B cell (primary cell): ENCODE measurements around the gene PUS7. TPM values are rescaled to one million over a fixed set of nuclear protein-coding genes. Genes with fewer than 3 reads are reported as not detected.

ENCODE experiments used
- ATAC-seq: fragments of 200-7000 bp; cut with Tn5 transposase; one replicate; pipeline ENCODE4 v1.10.0; 2021; ENCODE audit warnings: low read depth, mild to moderate bottlenecking, moderate number of reproducible peaks, moderate library complexity
- CTCF ChIA-PET: fragments of 350-600 bp; sonication (Branson Sonifier 250); formaldehyde crosslinking; loops from one replicate; lab custom pipeline; 2021; ENCODE audit warnings: antibody characterized with exemption, inconsistent platforms; lab: Charles Lee
- POLR2A ChIA-PET: fragments of 350-600 bp; sonication (Branson Sonifier 250); formaldehyde crosslinking; loops from one replicate; lab custom pipeline; 2021; ENCODE audit warnings: antibody characterized with exemption; lab: Charles Lee
- DNase-seq: peaks from one replicate; pipeline ENCODE4 v3.0.0; 2013
- H2AFZ ChIP-seq: 2 replicates; pipeline ENCODE4 v1.6.1; 2012; ENCODE audit warnings: mild to moderate bottlenecking, low read depth, low read length; ENCODE audit not compliant: insufficient read depth, poor library complexity, severe bottlenecking
- H3K27ac ChIP-seq, 2 donors: 1 replicate in 1 of 2; 2 replicates in 1 of 2; pipeline ENCODE4 v1.5.1; 2012 to 2013; ENCODE audit warnings: low read length in 2 of 2, mild to moderate bottlenecking in 2 of 2, moderate library complexity in 1 of 2
- H3K27me3 ChIP-seq, 4 experiments: fragments of 200-600 bp in 1 of 4; sonication (generic) in 1 of 4; replicated peaks in 1 of 4; 1 replicate in 2 of 4; 2 replicates in 2 of 4; pipeline versions ENCODE4 v1.6.1 to v1.7.0; 2013 to 2016; ENCODE audit warnings: low read length in 3 of 4, mild to moderate bottlenecking in 2 of 4, mixed read lengths in 1 of 4, moderate library complexity in 1 of 4; ENCODE audit not compliant: insufficient read depth in 4 of 4, control insufficient read depth in 3 of 4; ENCODE audit errors: control extremely low read depth in 1 of 4
- H3K36me3 ChIP-seq, 2 experiments: replicated peaks in 1 of 2; 1 replicate in 1 of 2; 2 replicates in 1 of 2; pipeline versions ENCODE4 v1.6.1 to v1.7.1; 2013; ENCODE audit warnings: low read length in 1 of 2; ENCODE audit not compliant: insufficient read depth in 2 of 2, control insufficient read depth in 1 of 2; ENCODE audit errors: control extremely low read depth in 1 of 2, extremely low read depth in 1 of 2
- H3K4me1 ChIP-seq, 2 donors: fragments of 200-600 bp in 1 of 2; sonication (generic) in 1 of 2; 1 replicate in 1 of 2; 2 replicates in 1 of 2; pipeline versions ENCODE4 v1.5.1 to v1.6.1; 2013 to 2017; ENCODE audit warnings: low read length in 2 of 2; ENCODE audit not compliant: control insufficient read depth in 2 of 2, insufficient read depth in 2 of 2
- H3K4me2 ChIP-seq: replicated peaks from 2 replicates; pipeline ENCODE3; 2012; ENCODE audit warnings: mild to moderate bottlenecking, low read depth, low read length; ENCODE audit not compliant: poor library complexity, severe bottlenecking
- H3K4me3 ChIP-seq, 5 experiments: fragments of 200-600 bp in 1 of 5; sonication (generic) in 1 of 5; 1 replicate in 3 of 5; 2 replicates in 2 of 5; pipeline versions ENCODE4 v1.5.1 to v1.7.0; 2011 to 2016; ENCODE audit warnings: low read length in 4 of 5, mild to moderate bottlenecking in 4 of 5, low read depth in 2 of 5, control low read depth in 1 of 5, moderate library complexity in 1 of 5; ENCODE audit not compliant: insufficient read depth in 1 of 5; ENCODE audit errors: control extremely low read depth in 1 of 5, extremely low read depth in 1 of 5
- H3K79me2 ChIP-seq: fragments of 200-600 bp; sonication (generic); one replicate; pipeline ENCODE4 v1.6.0; 2016; ENCODE audit warnings: low read length; ENCODE audit not compliant: control insufficient read depth, insufficient read depth
- H3K9ac ChIP-seq: fragments of 200-600 bp; sonication (generic); 2 replicates; pipeline ENCODE4 v1.6.1; 2017; ENCODE audit warnings: mild to moderate bottlenecking, low read length, moderate library complexity
- H3K9me3 ChIP-seq, 3 donors: one replicate each; pipeline versions ENCODE4 v1.6.1 to v1.7.1; 2013; ENCODE audit warnings: low read length in 2 of 3; ENCODE audit not compliant: control insufficient read depth in 2 of 3, insufficient read depth in 1 of 3; ENCODE audit errors: control extremely low read depth in 1 of 3
- H4K20me1 ChIP-seq: 2 replicates; pipeline ENCODE4 v1.6.0; 2012; ENCODE audit warnings: mild to moderate bottlenecking, low read length; ENCODE audit not compliant: insufficient read depth, control insufficient read depth, poor library complexity, severe bottlenecking
- H3K27ac Mint-ChIP-seq: one replicate; pipeline ENCODE4 v1.8.0; 2021; ENCODE audit warnings: mixed read lengths
- H3K27me3 Mint-ChIP-seq: one replicate; pipeline ENCODE4 v1.8.0; 2021; ENCODE audit warnings: mixed read lengths
- H3K4me1 Mint-ChIP-seq: one replicate; pipeline ENCODE4 v1.8.0; 2021; ENCODE audit warnings: mixed read lengths
- H3K4me3 Mint-ChIP-seq: one replicate; pipeline ENCODE4 v1.8.0; 2021; ENCODE audit warnings: mixed read lengths
- H3K9me3 Mint-ChIP-seq: one replicate; pipeline ENCODE4 v1.8.0; 2022; ENCODE audit warnings: mixed read lengths; ENCODE audit not compliant: insufficient read depth
- EZH2 ChIP-seq: IDR thresholded peaks from 2 replicates; pipeline ENCODE4 v1.6.1; 2012; ENCODE audit warnings: borderline replicate concordance, low read depth, mild to moderate bottlenecking, moderate library complexity, low read length; ENCODE audit not compliant: insufficient read depth, poor library complexity, severe bottlenecking
- WGBS: methylation state at CpG from one replicate; pipeline ENCODE4 v1.1.5; 2013; ENCODE audit warnings: missing lambda C conversion rate; ENCODE audit not compliant: insufficient coverage; 5-methylcytosine and 5-hydroxymethylcytosine counted together
- intact Hi-C: fragments of 100-400 bp; cut with micrococcal nuclease; formaldehyde crosslinking; loops from one replicate; pipeline ENCODE4 v1.10.0; 2022
- polyA plus RNA-seq: library from polyadenylated mRNA; depleted of rRNA; stranded (reverse); fragments of >200 nt; gene quantifications from 2 replicates; pipeline ENCODE4 v1.2.3, GENCODE V29; 2012
- total RNA-seq, 2 donors: library from RNA; stranded (reverse); fragments of 120-200 nt in 1 of 2; gene quantifications; 1 replicate in 1 of 2; 2 replicates in 1 of 2; pipeline versions ENCODE4 v1.2.3 to v1.2.4, GENCODE V29; 2013 to 2022
- TF ChIP-seq, protein P1 (sequence below): fragments of 200-600 bp; IDR thresholded peaks from one replicate; pipeline ENCODE4 v1.8.0; 2022; ENCODE audit warnings: antibody characterized with exemption, mild to moderate bottlenecking

PUS7 gene
- total and polyA plus RNA-seq, 2 donors (not counting 1 experiment from before 2014, with no cell fraction given), result 2.0 to 7.7 TPM

DNA sequence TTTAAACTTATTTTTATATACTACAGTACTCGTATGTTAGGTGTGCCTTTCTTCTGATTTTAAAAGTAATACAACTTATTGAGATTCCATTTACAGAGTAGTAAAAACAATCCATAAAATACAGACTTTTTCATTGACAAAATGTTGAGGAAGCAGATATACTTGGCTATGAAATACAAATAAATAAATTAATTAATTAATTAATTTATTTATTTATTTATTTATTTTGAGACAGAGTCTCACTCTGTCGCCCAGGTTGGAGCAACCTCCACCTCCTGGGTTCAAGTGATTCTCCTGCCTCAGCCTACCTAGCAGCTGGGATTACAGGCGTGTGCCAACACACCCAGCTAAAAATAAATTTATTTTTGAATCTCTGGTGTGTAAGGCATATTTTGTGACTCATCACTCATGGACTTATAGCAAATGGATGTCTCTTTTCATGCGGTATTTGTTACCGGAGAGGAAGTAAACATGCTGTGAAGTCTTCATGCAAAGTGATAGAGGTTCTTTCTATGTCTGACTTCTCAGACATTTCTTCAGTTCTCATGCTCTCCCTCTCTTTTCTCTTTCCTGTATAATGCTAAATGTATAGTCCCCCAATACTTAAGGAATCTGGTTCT lies 113.2 kb downstream of the PUS7 start:
- no CpG with 5 or more reads among the region's 5 CpGs for WGBS
- Mint-ChIP-seq H3K4me1 (no peaks in the 10 kb centered on the region), H3K27me3 (no peaks in the 10 kb centered on the region), H3K9me3 (no peaks in the 10 kb centered on the region), H3K27ac (no peak overlapping the region), H3K4me3 (no peak overlapping the region)
- Histone ChIP-seq H2AFZ (no peak overlapping the region), H3K4me2 (no peak overlapping the region), H3K79me2 (no peaks in the 10 kb centered on the region), H3K4me1 (no peaks in the 10 kb centered on the region), H3K9ac (no peak overlapping the region), H3K27ac (no peak overlapping the region), H4K20me1 (no peaks in the 10 kb centered on the region), H3K9me3 (no peaks in the 10 kb centered on the region), H3K36me3 (no peaks in the 10 kb centered on the region), H3K27me3 (no peaks in the 10 kb centered on the region), H3K4me3 (no peak overlapping the region)
- TF ChIP-seq EZH2, result no peak
- TF ChIP-seq, protein P1, sequence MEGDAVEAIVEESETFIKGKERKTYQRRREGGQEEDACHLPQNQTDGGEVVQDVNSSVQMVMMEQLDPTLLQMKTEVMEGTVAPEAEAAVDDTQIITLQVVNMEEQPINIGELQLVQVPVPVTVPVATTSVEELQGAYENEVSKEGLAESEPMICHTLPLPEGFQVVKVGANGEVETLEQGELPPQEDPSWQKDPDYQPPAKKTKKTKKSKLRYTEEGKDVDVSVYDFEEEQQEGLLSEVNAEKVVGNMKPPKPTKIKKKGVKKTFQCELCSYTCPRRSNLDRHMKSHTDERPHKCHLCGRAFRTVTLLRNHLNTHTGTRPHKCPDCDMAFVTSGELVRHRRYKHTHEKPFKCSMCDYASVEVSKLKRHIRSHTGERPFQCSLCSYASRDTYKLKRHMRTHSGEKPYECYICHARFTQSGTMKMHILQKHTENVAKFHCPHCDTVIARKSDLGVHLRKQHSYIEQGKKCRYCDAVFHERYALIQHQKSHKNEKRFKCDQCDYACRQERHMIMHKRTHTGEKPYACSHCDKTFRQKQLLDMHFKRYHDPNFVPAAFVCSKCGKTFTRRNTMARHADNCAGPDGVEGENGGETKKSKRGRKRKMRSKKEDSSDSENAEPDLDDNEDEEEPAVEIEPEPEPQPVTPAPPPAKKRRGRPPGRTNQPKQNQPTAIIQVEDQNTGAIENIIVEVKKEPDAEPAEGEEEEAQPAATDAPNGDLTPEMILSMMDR, result no peak
- ChIA-PET CTCF (no interaction called here), POLR2A (no interaction called here)
- intact Hi-C loops, result no loop called here
- DNase-seq (no peak), ATAC-seq (no peak)

Other genes starting within 250 kb of the PUS7 start
- gene SRPK2, start 133.3 kb downstream of the PUS7 start, total RNA-seq, result 108 and 116 TPM in 2 replicates
- 15.2 and 19.2 TPM in 2 replicates for gene SRPK2, start 133.3 kb downstream of the PUS7 start, polyA plus RNA-seq
- 27.2 and 28.0 TPM in 2 replicates for gene RINT1, start 9.9 kb upstream of the PUS7 start, total RNA-seq
- 12.4 and 19.6 TPM in 2 replicates for gene RINT1, start 9.9 kb upstream of the PUS7 start, polyA plus RNA-seq
- gene EFCAB10, start 59.2 kb upstream of the PUS7 start, total RNA-seq, result not detected in 2 replicates
- not detected in 2 replicates for gene EFCAB10, start 59.2 kb upstream of the PUS7 start, polyA plus RNA-seq